ENCODE data around the gene MLLT10. TPM values are rescaled to one million over a fixed set of nuclear protein-coding genes. Genes with fewer than 3 reads are reported as not detected.

MLLT10 gene
- total RNA-seq, 1 experiment from 2014 or later = 60.1 TPM

- TF ChIP-seq TEAD1 (CRISPR knock-in tag; IDR thresholded peaks at IDR 0.05) (no peak), CREM (CRISPR knock-in tag; IDR thresholded peaks at IDR 0.05) (no peak), PRRX2 (CRISPR knock-in tag; IDR thresholded peaks at IDR 0.05) (no peak), ZNF425 (CRISPR knock-in tag; conservative IDR thresholded peaks at IDR 0.05) (no peak), TCF7 (CRISPR knock-in tag; IDR thresholded peaks at IDR 0.05; ENCODE audit: low read depth) (no peak), NFYB (CRISPR knock-in tag; conservative IDR thresholded peaks at IDR 0.05; ENCODE audit: low read depth) (no peak), FOXK1 (CRISPR knock-in tag; IDR thresholded peaks at IDR 0.05) (no peak), NFATC4 (CRISPR knock-in tag; IDR thresholded peaks at IDR 0.05) (no peak), GABPB1 (CRISPR knock-in tag; IDR thresholded peaks at IDR 0.05) (no peak), NR1H2 (CRISPR knock-in tag; IDR thresholded peaks at IDR 0.05) (no peak), ATF2 (CRISPR knock-in tag; IDR thresholded peaks at IDR 0.05; ENCODE audit: borderline replicate concordance, low read depth) (no peak), CREB1 (CRISPR knock-in tag; IDR thresholded peaks at IDR 0.05) (no peak), SP1 (CRISPR knock-in tag; conservative IDR thresholded peaks at IDR 0.05) (no peak), NR2C2 (CRISPR knock-in tag; IDR thresholded peaks at IDR 0.05) (no peak), CBFB (CRISPR knock-in tag; IDR thresholded peaks at IDR 0.05; ENCODE audit: low read depth) (no peak), ATF1 (CRISPR knock-in tag; IDR thresholded peaks at IDR 0.05) (no peak), CTCF (IDR thresholded peaks at IDR 0.05) (no peak)
- TF ChIP-seq, protein P1, sequence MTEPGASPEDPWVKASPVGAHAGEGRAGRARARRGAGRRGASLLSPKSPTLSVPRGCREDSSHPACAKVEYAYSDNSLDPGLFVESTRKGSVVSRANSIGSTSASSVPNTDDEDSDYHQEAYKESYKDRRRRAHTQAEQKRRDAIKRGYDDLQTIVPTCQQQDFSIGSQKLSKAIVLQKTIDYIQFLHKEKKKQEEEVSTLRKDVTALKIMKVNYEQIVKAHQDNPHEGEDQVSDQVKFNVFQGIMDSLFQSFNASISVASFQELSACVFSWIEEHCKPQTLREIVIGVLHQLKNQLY (CRISPR knock-in tag; IDR thresholded peaks at IDR 0.05) = no peak
- TF ChIP-seq, protein P2, sequence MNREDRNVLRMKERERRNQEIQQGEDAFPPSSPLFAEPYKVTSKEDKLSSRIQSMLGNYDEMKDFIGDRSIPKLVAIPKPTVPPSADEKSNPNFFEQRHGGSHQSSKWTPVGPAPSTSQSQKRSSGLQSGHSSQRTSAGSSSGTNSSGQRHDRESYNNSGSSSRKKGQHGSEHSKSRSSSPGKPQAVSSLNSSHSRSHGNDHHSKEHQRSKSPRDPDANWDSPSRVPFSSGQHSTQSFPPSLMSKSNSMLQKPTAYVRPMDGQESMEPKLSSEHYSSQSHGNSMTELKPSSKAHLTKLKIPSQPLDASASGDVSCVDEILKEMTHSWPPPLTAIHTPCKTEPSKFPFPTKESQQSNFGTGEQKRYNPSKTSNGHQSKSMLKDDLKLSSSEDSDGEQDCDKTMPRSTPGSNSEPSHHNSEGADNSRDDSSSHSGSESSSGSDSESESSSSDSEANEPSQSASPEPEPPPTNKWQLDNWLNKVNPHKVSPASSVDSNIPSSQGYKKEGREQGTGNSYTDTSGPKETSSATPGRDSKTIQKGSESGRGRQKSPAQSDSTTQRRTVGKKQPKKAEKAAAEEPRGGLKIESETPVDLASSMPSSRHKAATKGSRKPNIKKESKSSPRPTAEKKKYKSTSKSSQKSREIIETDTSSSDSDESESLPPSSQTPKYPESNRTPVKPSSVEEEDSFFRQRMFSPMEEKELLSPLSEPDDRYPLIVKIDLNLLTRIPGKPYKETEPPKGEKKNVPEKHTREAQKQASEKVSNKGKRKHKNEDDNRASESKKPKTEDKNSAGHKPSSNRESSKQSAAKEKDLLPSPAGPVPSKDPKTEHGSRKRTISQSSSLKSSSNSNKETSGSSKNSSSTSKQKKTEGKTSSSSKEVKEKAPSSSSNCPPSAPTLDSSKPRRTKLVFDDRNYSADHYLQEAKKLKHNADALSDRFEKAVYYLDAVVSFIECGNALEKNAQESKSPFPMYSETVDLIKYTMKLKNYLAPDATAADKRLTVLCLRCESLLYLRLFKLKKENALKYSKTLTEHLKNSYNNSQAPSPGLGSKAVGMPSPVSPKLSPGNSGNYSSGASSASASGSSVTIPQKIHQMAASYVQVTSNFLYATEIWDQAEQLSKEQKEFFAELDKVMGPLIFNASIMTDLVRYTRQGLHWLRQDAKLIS (CRISPR knock-in tag; IDR thresholded peaks at IDR 0.05; ENCODE audit: borderline replicate concordance) = no peak
- Mint-ChIP-seq H3K4me1 (peaks cover 77% of the 10 kb centered on the region), H3K27me3 (ENCODE audit: low read depth) (peaks cover 31% of the 10 kb centered on the region), H3K9me3 (no peaks in the 10 kb centered on the region), H3K27ac (peak overlapping the region; percentile 98), H3K36me3 (no peaks in the 10 kb centered on the region), H3K4me3 (peak overlapping the region; percentile 86)
- ATAC-seq (no peak), DNase-seq (ENCODE audit: low spot score) (no peak)
- POLR2A ChIA-PET = interaction anchor here (0.6 to 6.5 kb wide), 10 partner anchors 7 to 1049 kb away, joined by 3 to 155 read pairs (median 12); partner anchors contain the start of gene SKIDA1
- CTCF ChIA-PET = interaction anchor here (0.6 to 6.3 kb wide), 6 partner anchors 14 to 584 kb away, joined by 3 to 84 read pairs (median 5); partner anchors contain the start of gene SKIDA1
These were observed 22.9 kb upstream of the MLLT10 start for GRCh38 chr10:21511095-21511570.

All from WTC11 (cell line).